Measurements from ENCODE around the gene ABCD4.
"Not testable (repeated sequence)": the region's sequence is repeated elsewhere in the genome, so short reads cannot be mapped to it uniquely, and the experiment has no call there.

Gene ABCD4

DNA sequence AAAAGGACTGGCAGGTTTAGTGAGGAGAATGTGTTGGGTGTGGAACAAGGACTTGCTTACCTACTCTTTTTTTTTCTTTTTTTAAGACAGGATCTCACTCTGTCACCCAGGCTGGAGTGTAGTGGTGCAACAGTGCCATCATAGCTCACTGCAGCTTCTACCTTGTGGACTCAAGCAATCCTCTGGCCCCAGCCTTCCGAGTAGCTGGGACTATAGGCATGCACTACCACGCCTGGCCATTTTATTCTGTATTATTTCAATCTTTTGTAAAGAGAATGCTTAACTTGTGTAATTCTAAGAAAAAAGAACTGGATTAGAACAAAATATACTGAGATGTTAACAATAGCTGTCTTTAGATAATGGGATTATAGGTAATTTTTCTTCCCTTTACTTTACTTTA, 43.6 kb upstream of the ABCD4 start:
- TF ChIP-seq, protein P1, sequence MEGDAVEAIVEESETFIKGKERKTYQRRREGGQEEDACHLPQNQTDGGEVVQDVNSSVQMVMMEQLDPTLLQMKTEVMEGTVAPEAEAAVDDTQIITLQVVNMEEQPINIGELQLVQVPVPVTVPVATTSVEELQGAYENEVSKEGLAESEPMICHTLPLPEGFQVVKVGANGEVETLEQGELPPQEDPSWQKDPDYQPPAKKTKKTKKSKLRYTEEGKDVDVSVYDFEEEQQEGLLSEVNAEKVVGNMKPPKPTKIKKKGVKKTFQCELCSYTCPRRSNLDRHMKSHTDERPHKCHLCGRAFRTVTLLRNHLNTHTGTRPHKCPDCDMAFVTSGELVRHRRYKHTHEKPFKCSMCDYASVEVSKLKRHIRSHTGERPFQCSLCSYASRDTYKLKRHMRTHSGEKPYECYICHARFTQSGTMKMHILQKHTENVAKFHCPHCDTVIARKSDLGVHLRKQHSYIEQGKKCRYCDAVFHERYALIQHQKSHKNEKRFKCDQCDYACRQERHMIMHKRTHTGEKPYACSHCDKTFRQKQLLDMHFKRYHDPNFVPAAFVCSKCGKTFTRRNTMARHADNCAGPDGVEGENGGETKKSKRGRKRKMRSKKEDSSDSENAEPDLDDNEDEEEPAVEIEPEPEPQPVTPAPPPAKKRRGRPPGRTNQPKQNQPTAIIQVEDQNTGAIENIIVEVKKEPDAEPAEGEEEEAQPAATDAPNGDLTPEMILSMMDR (conservative IDR thresholded peaks at IDR 0.05; ENCODE audit: low read depth, low read length) = no peak
- Histone ChIP-seq H3K4me1 (ENCODE audit: low read depth, poor library complexity, severe bottlenecking) (no peaks in the 10 kb centered on the region), H3K4me3 (IDR thresholded peaks at IDR 0.05; ENCODE audit: insufficient read depth, low read depth, low read length) (no peak overlapping the region), H3K4me2 (no peak overlapping the region), H4K20me1 (ENCODE audit: insufficient read depth) (no peaks in the 10 kb centered on the region), H3K9ac (no peak overlapping the region), H3K36me3 (ENCODE audit: insufficient read depth) (no peaks in the 10 kb centered on the region), H3K27me3 (ENCODE audit: insufficient read depth, low read depth) (no peaks in the 10 kb centered on the region), H2AFZ (ENCODE audit: low read depth) (no peak overlapping the region), H3K27ac (no peak overlapping the region), H3K79me2 (ENCODE audit: insufficient read depth, low read depth) (no peaks in the 10 kb centered on the region)

DNA sequence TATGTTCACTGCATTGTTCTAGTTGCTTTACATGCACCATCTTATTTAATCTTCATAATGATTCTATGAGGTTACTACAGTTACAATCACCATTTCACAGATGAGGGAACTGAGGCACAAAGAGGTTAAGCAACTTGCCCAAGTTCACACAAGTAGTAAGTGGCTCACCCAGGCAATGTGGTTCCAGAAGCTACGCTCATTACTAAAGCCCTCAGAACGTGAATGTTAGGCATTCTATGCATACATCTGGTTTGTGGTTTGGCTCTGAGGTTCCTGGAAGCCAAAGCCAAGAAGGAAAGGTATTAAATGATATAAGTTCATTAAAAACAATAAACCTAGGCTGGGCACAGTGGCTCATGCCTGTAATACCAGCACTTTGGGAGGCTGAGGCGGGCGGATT, 31.2 kb upstream of the ABCD4 start:
- Histone ChIP-seq H2AFZ (ENCODE audit: low read depth) (no peak overlapping the region), H3K27me3 (ENCODE audit: insufficient read depth, low read depth) (no peaks in the 10 kb centered on the region)

DNA sequence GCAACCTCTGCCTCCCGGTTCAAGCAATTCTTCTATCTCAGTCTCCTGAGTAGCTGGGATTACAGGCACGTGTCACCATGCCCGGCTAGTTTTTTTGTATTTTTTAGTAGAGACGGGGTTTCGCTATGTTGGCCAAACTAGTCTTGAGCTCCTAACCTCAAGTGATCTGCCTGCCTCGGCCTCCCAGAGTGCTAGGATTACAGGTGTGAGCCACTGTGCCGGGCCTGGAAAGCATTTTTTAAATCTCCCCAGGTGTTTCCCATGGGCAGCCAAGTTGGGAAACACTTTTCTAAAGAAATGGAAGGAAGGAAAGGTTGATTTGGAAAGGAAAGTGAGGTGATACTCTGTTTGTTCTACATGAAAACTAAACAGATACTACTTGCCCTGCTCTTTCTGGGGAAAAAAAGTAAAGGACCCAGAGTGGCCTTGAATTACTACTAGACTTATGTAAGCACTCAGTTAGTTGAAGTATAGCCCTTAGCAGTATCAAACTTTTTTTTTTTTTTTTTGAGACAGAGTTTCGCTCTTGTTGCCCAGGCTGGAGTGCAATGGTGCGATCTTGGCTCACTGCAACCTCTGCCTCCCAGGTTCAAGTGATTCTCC, 27.3 kb upstream of the ABCD4 start:
- H3K79me2 ChIP-seq (ENCODE audit: insufficient read depth, low read depth); H3K4me2 ChIP-seq; H3K27ac ChIP-seq; H3K4me1 ChIP-seq (ENCODE audit: low read depth, poor library complexity, severe bottlenecking); H3K27me3 ChIP-seq (ENCODE audit: insufficient read depth, low read depth); H3K4me3 ChIP-seq (IDR thresholded peaks at IDR 0.05; ENCODE audit: insufficient read depth, low read depth, low read length); H4K20me1 ChIP-seq (ENCODE audit: insufficient read depth); H2AFZ ChIP-seq (ENCODE audit: low read depth); H3K9ac ChIP-seq; H3K36me3 ChIP-seq (ENCODE audit: insufficient read depth): not testable (repeated sequence)

More for the DNA sequence above, 31.2 kb upstream of the ABCD4 start:
- H3K79me2 ChIP-seq (ENCODE audit: insufficient read depth, low read depth) = no peaks in the 10 kb centered on the region
- H3K9ac ChIP-seq = no peak overlapping the region
- TF ChIP-seq, protein P1 (conservative IDR thresholded peaks at IDR 0.05; ENCODE audit: low read depth, low read length) = no peak
- no peak overlapping the region for H3K27ac ChIP-seq
- no peaks in the 10 kb centered on the region for H4K20me1 ChIP-seq (ENCODE audit: insufficient read depth)
- no peaks in the 10 kb centered on the region for H3K36me3 ChIP-seq (ENCODE audit: insufficient read depth)
- H3K4me1 ChIP-seq (ENCODE audit: low read depth, poor library complexity, severe bottlenecking) = no peaks in the 10 kb centered on the region
- H3K4me2 ChIP-seq = no peak overlapping the region
- no peak overlapping the region for H3K4me3 ChIP-seq (IDR thresholded peaks at IDR 0.05; ENCODE audit: insufficient read depth, low read depth, low read length)

DNA sequence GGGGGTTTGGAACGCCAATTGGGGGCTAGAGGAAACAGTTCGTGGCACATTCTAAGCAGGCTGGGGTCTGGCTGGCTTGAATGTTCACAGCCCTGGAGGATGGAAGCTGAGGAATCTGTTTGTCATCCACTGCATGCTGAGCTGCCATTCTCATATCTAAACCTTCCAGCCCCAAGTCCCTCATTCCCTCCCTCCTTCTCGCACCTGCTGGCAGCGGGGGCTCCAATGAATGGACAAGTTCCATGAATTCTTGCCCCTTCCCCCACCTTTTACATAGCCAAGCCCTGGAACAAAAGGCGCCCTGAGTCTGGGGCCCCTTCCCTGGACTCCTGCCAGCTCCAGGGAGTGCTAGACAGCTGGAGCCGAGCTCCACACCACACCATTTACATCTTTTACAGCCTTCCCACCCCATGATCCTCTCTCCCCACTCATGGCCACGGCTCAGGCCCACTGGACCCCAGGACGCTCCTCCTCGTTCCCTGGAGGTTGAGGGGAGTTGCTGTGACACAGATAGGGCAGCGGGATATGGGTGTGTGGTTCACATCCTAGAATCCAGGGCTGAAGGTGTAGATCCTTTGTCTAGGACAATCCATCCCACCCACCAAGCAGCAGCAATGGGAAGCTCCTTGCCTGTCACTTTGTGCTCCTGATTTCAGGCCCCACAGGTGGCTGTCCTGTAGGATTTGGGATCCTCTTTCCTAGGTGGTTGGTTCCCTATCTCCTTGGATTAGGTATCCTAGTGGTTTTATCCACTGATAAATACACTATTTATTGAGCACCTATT, 23.8 kb upstream of the ABCD4 start:
- TF ChIP-seq, protein P1 (conservative IDR thresholded peaks at IDR 0.05; ENCODE audit: low read depth, low read length) = no peak
- H3K4me2 ChIP-seq = no peak overlapping the region
- H3K79me2 ChIP-seq (ENCODE audit: insufficient read depth, low read depth) = no peaks in the 10 kb centered on the region
- no peaks in the 10 kb centered on the region for H3K36me3 ChIP-seq (ENCODE audit: insufficient read depth)
- no peaks in the 10 kb centered on the region for H3K4me1 ChIP-seq (ENCODE audit: low read depth, poor library complexity, severe bottlenecking)
- H3K9ac ChIP-seq = no peak overlapping the region
- no peaks in the 10 kb centered on the region for H4K20me1 ChIP-seq (ENCODE audit: insufficient read depth)
- H3K4me3 ChIP-seq (IDR thresholded peaks at IDR 0.05; ENCODE audit: insufficient read depth, low read depth, low read length) = no peak overlapping the region
- no peaks in the 10 kb centered on the region for H3K27me3 ChIP-seq (ENCODE audit: insufficient read depth, low read depth)
- no peak overlapping the region for H2AFZ ChIP-seq (ENCODE audit: low read depth)
- no peak overlapping the region for H3K27ac ChIP-seq

DNA sequence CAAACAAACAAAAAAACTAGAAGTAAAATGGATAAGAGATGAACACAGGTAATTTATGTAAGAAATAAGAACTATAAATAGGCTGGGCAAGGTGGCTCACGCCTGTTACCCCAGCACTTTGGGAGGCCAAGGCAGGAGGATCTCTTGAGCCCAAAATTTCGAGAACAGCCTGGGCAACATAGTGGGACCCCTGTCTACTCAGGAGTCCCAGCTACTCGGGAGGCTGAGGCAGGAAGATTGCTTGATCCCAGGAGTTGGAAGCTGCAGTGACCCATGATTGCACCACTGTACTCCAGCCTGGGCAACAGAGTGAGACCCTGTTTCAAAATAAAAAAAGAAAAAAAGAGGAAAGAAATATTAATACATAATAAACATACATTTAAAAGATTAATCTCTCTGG, 22.7 kb upstream of the ABCD4 start:
- Histone ChIP-seq H3K27me3 (ENCODE audit: insufficient read depth, low read depth) (no peaks in the 10 kb centered on the region), H3K36me3 (ENCODE audit: insufficient read depth) (no peaks in the 10 kb centered on the region), H3K27ac (no peak overlapping the region), H3K4me3 (IDR thresholded peaks at IDR 0.05; ENCODE audit: insufficient read depth, low read depth, low read length) (no peak overlapping the region), H3K79me2 (ENCODE audit: insufficient read depth, low read depth) (no peaks in the 10 kb centered on the region), H3K4me1 (ENCODE audit: low read depth, poor library complexity, severe bottlenecking) (no peaks in the 10 kb centered on the region), H3K9ac (no peak overlapping the region), H2AFZ (ENCODE audit: low read depth) (no peak overlapping the region), H3K4me2 (no peak overlapping the region), H4K20me1 (ENCODE audit: insufficient read depth) (no peaks in the 10 kb centered on the region)
- TF ChIP-seq, protein P1 (conservative IDR thresholded peaks at IDR 0.05; ENCODE audit: low read depth, low read length) = no peak

Data from KMS-11 (cell line).